ENCODE data around the gene ATMIN. TPM values are rescaled to one million over a fixed set of nuclear protein-coding genes. Genes with fewer than 3 reads are reported as not detected.
A peak's percentile ranks its signal among the peaks of the same experiment; 100 is the strongest.

ATMIN gene
- total and polyA plus RNA-seq, 2 of the 13 experiments (the other 11 are each of a cell fraction or from before 2014, with no cell fraction given) = 34.6 to 60.4 TPM

- TF ChIP-seq CSRNP2 (CRISPR knock-in tag; conservative IDR thresholded peaks at IDR 0.05; ENCODE audit: low read depth) (peak; percentile 12; the same call in 1 of the 2 replicates), ZNF431 (CRISPR knock-in tag; IDR thresholded peaks at IDR 0.05; ENCODE audit: borderline replicate concordance, low read depth) (peak; percentile 87), NFKB2 (CRISPR knock-in tag; IDR thresholded peaks at IDR 0.05; ENCODE audit: borderline replicate concordance) (peak; percentile 76; the same call in 1 of the 2 replicates), ZFY (CRISPR knock-in tag; IDR thresholded peaks at IDR 0.05) (peak; percentile 76), ZNF34 (CRISPR knock-in tag; IDR thresholded peaks at IDR 0.05; ENCODE audit: borderline replicate concordance) (0 out of 2 replicates have a peak, but pooled peaks have one; percentile 50), CBFB (CRISPR knock-in tag; IDR thresholded peaks at IDR 0.05) (peak; percentile 71; the same call in 1 of the 2 replicates), ZNF766 (CRISPR knock-in tag; IDR thresholded peaks at IDR 0.05; ENCODE audit: borderline replicate concordance) (no peak; the same call in none of the 2 replicates), RBM22 (optimal IDR thresholded peaks at IDR 0.05; ENCODE audit: low read length) (no peak)
- TF ChIP-seq, protein P1, sequence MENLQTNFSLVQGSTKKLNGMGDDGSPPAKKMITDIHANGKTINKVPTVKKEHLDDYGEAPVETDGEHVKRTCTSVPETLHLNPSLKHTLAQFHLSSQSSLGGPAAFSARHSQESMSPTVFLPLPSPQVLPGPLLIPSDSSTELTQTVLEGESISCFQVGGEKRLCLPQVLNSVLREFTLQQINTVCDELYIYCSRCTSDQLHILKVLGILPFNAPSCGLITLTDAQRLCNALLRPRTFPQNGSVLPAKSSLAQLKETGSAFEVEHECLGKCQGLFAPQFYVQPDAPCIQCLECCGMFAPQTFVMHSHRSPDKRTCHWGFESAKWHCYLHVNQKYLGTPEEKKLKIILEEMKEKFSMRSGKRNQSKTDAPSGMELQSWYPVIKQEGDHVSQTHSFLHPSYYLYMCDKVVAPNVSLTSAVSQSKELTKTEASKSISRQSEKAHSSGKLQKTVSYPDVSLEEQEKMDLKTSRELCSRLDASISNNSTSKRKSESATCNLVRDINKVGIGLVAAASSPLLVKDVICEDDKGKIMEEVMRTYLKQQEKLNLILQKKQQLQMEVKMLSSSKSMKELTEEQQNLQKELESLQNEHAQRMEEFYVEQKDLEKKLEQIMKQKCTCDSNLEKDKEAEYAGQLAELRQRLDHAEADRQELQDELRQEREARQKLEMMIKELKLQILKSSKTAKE (CRISPR knock-in tag; IDR thresholded peaks at IDR 0.05; ENCODE audit: borderline replicate concordance) = peak; percentile 69
- TF ChIP-seq, protein P2, sequence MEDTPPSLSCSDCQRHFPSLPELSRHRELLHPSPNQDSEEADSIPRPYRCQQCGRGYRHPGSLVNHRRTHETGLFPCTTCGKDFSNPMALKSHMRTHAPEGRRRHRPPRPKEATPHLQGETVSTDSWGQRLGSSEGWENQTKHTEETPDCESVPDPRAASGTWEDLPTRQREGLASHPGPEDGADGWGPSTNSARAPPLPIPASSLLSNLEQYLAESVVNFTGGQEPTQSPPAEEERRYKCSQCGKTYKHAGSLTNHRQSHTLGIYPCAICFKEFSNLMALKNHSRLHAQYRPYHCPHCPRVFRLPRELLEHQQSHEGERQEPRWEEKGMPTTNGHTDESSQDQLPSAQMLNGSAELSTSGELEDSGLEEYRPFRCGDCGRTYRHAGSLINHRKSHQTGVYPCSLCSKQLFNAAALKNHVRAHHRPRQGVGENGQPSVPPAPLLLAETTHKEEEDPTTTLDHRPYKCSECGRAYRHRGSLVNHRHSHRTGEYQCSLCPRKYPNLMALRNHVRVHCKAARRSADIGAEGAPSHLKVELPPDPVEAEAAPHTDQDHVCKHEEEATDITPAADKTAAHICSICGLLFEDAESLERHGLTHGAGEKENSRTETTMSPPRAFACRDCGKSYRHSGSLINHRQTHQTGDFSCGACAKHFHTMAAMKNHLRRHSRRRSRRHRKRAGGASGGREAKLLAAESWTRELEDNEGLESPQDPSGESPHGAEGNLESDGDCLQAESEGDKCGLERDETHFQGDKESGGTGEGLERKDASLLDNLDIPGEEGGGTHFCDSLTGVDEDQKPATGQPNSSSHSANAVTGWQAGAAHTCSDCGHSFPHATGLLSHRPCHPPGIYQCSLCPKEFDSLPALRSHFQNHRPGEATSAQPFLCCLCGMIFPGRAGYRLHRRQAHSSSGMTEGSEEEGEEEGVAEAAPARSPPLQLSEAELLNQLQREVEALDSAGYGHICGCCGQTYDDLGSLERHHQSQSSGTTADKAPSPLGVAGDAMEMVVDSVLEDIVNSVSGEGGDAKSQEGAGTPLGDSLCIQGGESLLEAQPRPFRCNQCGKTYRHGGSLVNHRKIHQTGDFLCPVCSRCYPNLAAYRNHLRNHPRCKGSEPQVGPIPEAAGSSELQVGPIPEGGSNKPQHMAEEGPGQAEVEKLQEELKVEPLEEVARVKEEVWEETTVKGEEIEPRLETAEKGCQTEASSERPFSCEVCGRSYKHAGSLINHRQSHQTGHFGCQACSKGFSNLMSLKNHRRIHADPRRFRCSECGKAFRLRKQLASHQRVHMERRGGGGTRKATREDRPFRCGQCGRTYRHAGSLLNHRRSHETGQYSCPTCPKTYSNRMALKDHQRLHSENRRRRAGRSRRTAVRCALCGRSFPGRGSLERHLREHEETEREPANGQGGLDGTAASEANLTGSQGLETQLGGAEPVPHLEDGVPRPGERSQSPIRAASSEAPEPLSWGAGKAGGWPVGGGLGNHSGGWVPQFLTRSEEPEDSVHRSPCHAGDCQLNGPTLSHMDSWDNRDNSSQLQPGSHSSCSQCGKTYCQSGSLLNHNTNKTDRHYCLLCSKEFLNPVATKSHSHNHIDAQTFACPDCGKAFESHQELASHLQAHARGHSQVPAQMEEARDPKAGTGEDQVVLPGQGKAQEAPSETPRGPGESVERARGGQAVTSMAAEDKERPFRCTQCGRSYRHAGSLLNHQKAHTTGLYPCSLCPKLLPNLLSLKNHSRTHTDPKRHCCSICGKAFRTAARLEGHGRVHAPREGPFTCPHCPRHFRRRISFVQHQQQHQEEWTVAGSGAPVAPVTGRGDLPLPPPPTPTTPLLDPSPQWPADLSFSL (CRISPR knock-in tag; IDR thresholded peaks at IDR 0.05) = 0 out of 2 replicates have a peak, but pooled peaks have one; percentile 6
Measured at GRCh38 chr16:81006211-81006812, 29.3 kb upstream of the ATMIN start (continued).
